ENCODE data around the gene CDC16. TPM values are rescaled to one million over a fixed set of nuclear protein-coding genes. Genes with fewer than 3 reads are reported as not detected.

The CDC16 gene
- total and polyA plus RNA-seq, 2 of the 4 experiments (the other 2 are of a cell fraction): 41.6 to 66.6 TPM

DNA sequence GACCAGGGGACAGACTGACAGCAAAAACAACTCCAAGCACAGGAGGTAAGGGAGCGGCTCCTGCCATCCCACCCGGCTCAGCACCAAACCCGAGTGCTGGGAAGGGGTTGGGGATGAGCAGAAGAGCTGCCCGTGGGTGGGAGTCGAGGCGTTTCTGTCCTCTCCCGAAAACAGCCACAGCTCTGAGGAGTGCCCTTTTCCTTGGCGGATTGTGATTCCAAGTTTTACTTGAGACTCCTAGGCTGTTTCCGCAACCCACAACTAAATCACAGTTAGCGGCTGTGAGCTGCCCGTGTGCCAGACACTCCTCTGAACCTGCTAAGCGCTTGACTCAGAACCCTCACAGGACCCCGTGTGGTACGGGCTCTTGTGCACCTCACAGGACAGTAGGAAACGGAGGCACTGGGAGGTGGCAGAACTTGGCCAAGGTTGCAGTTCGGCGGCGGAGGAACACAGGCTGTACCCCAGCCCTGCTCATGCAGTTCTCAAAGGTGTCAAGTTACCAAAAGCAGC, 34.2 kb upstream of the CDC16 start:
- Histone ChIP-seq H3K18ac (ENCODE audit: low read depth, low read length) (no peak overlapping the region), H4K5ac (ENCODE audit: low read depth, low read length) (no peak overlapping the region), H3K4me2 (ENCODE audit: low read depth, low read length) (peak overlapping the region; percentile 62), H3K9me1 (ENCODE audit: insufficient read depth, low read length) (no peaks in the 10 kb centered on the region), H2AK9ac (replicated peaks; ENCODE audit: low read depth, low read length, poor library complexity) (peak overlapping the region; percentile 72), H3K9ac (ENCODE audit: low read depth, low read length) (no peak overlapping the region), H2BK120ac (ENCODE audit: low read depth, low read length) (no peak overlapping the region), H4K91ac (ENCODE audit: insufficient read depth, low read depth, low read length) (no peak overlapping the region), H2BK20ac (ENCODE audit: low read depth, low read length) (no peak overlapping the region), H3K27me3 (ENCODE audit: control insufficient read depth, insufficient read depth, low read length) (peaks cover 40% of the 10 kb centered on the region), H3K27ac (ENCODE audit: insufficient read depth, low read length) (no peak overlapping the region), H3K36me3 (ENCODE audit: control insufficient read depth, insufficient read depth, low read length) (no peaks in the 10 kb centered on the region), H3K56ac (ENCODE audit: extremely low read depth, insufficient read depth, low read length) (no peak overlapping the region), H4K20me1 (ENCODE audit: insufficient read depth, low read length) (no peaks in the 10 kb centered on the region), H2BK15ac (ENCODE audit: low read depth, low read length) (no peak overlapping the region), H3K9me3 (ENCODE audit: control insufficient read depth, insufficient read depth, low read length) (no peaks in the 10 kb centered on the region), H3K79me1 (ENCODE audit: low read depth in 1 of 2, low read length in 2 of 2) (no peaks in the 10 kb centered on the region), H3K4ac (ENCODE audit: low read depth, low read length) (no peak overlapping the region), H3K14ac (replicated peaks; ENCODE audit: low read depth, low read length) (no peak overlapping the region), H2AFZ (replicated peaks; ENCODE audit: low read length, poor library complexity) (peak overlapping the region; percentile 86), H4K8ac (ENCODE audit: low read depth in 2 of 2, low read length in 2 of 2) (no peak overlapping the region), H2BK5ac (ENCODE audit: low read depth, low read length, poor library complexity, severe bottlenecking) (no peak overlapping the region), H2AK5ac (ENCODE audit: low read depth, low read length) (no peak overlapping the region), H3K23ac (ENCODE audit: low read depth, low read length) (0 out of 2 replicates have a peak overlapping the region, but pooled peaks have one; percentile 24), H3K4me3 (ENCODE audit: insufficient read depth, low read depth, low read length) (peak overlapping the region; percentile 4; the same call in 1 of the 2 replicates), H3K4me1 (ENCODE audit: control insufficient read depth, insufficient read depth, low read length) (no peaks in the 10 kb centered on the region)
- dilution Hi-C loops (cut with HindIII; ENCODE audit: low sequenced_read_pairs, unreplicated experiment) (no loop called here), in situ Hi-C loops (cut with MboI; ENCODE audit: low sequenced_read_pairs) (no loop called here), intact Hi-C loops (cut with micrococcal nuclease) (no loop called here)
- ATAC-seq (ENCODE audit: low read depth): peak; percentile 29
- POLR2A ChIA-PET (ENCODE audit: unreplicated experiment): no interaction called here
- WGBS, 2 experiments (ENCODE audit: extremely low coverage in 2 of 2, insufficient read length in 1 of 2): 24% methylated on average over 7 of the region's 18 CpGs; no CpG with 5 or more reads in 1 of the 2 experiments
- TF ChIP-seq BHLHE40 (IDR thresholded peaks at IDR 0.05; ENCODE audit: low read depth, low read length): no peak
- TF ChIP-seq, protein P1, sequence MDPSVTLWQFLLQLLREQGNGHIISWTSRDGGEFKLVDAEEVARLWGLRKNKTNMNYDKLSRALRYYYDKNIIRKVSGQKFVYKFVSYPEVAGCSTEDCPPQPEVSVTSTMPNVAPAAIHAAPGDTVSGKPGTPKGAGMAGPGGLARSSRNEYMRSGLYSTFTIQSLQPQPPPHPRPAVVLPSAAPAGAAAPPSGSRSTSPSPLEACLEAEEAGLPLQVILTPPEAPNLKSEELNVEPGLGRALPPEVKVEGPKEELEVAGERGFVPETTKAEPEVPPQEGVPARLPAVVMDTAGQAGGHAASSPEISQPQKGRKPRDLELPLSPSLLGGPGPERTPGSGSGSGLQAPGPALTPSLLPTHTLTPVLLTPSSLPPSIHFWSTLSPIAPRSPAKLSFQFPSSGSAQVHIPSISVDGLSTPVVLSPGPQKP (IDR thresholded peaks at IDR 0.05; ENCODE audit: borderline replicate concordance, low read depth, low read length): no peak
- TF ChIP-seq NFE2L2 (IDR thresholded peaks at IDR 0.05; ENCODE audit: low read depth, low read length): no peak
- no peak for TF ChIP-seq FOS (IDR thresholded peaks at IDR 0.05; ENCODE audit: low read depth, low read length)
- TF ChIP-seq MXI1 (IDR thresholded peaks at IDR 0.05; ENCODE audit: borderline replicate concordance, low read depth, low read length): no peak
- no peak for TF ChIP-seq RAD21 (IDR thresholded peaks at IDR 0.05; ENCODE audit: low read length)
- no peak for TF ChIP-seq RFX5 (IDR thresholded peaks at IDR 0.05; ENCODE audit: low read depth, low read length)
- TF ChIP-seq RCOR1 (IDR thresholded peaks at IDR 0.05; ENCODE audit: insufficient replicate concordance, low read length): no peak
- TF ChIP-seq SMC3 (IDR thresholded peaks at IDR 0.05; ENCODE audit: low read depth, low read length): no peak
- no peak for TF ChIP-seq CEBPB (IDR thresholded peaks at IDR 0.05; ENCODE audit: low read depth, low read length)
- TF ChIP-seq POLR2A (IDR thresholded peaks at IDR 0.05; ENCODE audit: low read depth, low read length): no peak
- TF ChIP-seq, protein P2, sequence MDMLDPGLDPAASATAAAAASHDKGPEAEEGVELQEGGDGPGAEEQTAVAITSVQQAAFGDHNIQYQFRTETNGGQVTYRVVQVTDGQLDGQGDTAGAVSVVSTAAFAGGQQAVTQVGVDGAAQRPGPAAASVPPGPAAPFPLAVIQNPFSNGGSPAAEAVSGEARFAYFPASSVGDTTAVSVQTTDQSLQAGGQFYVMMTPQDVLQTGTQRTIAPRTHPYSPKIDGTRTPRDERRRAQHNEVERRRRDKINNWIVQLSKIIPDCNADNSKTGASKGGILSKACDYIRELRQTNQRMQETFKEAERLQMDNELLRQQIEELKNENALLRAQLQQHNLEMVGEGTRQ (IDR thresholded peaks at IDR 0.05; ENCODE audit: low read depth, low read length): no peak
- CTCF ChIA-PET: no interaction called here
- no TSS peak for BruUV-seq (replicated peaks)
- peak; percentile 19 for DNase-seq

Data from IMR-90 (cell line).